SK-N-SH treated with all-trans-retinoic acid at 6 μM for 48 hours (cell line): Measurements from ENCODE around the gene FUOM.

Experiments
- CSDC2 ChIP-seq: fragments of 250-450 bp; sonication (Bioruptor Pico); IDR thresholded peaks from 2 replicates; pipeline ENCODE4 v1.5.0; 2020; ENCODE audit warnings: mild to moderate bottlenecking, moderate library complexity
- GLIS3 ChIP-seq: fragments of 250-450 bp; sonication (Bioruptor Pico); IDR thresholded peaks from 2 replicates; pipeline ENCODE4 v1.5.0; 2020; ENCODE audit warnings: mild to moderate bottlenecking, moderate library complexity
- OSR1 ChIP-seq: fragments of 250-450 bp; sonication (Bioruptor Pico); IDR thresholded peaks from 2 replicates; pipeline ENCODE4 v1.8.0; 2022; ENCODE audit warnings: moderate library complexity, mild to moderate bottlenecking, inconsistent platforms
- TOX ChIP-seq: fragments of 250-450 bp; sonication (Bioruptor Pico); IDR thresholded peaks from 2 replicates; pipeline ENCODE4 v1.8.0; 2021; ENCODE audit warnings: mild to moderate bottlenecking, moderate library complexity, borderline replicate concordance
- ZFP3 ChIP-seq: fragments of 250-450 bp; sonication (Bioruptor Pico); IDR thresholded peaks from 2 replicates; pipeline ENCODE4 v1.5.0; 2020; ENCODE audit warnings: mild to moderate bottlenecking, moderate library complexity
- ZFP30 ChIP-seq: fragments of 450-650 bp; formaldehyde crosslinking; IDR thresholded peaks from 2 replicates; pipeline ENCODE4 v1.5.0; 2022; ENCODE audit warnings: mild to moderate bottlenecking, moderate library complexity
- ZNF8 ChIP-seq: fragments of 450-650 bp; formaldehyde crosslinking; IDR thresholded peaks from 2 replicates; pipeline ENCODE4 v1.5.0; 2020; ENCODE audit warnings: mild to moderate bottlenecking, moderate library complexity
- TF ChIP-seq, protein P1 (sequence below): fragments of 250-450 bp; sonication (Bioruptor Pico); IDR thresholded peaks from 2 replicates; pipeline ENCODE4 v1.5.1; 2020; ENCODE audit warnings: low read depth, mild to moderate bottlenecking, moderate library complexity

DNA sequence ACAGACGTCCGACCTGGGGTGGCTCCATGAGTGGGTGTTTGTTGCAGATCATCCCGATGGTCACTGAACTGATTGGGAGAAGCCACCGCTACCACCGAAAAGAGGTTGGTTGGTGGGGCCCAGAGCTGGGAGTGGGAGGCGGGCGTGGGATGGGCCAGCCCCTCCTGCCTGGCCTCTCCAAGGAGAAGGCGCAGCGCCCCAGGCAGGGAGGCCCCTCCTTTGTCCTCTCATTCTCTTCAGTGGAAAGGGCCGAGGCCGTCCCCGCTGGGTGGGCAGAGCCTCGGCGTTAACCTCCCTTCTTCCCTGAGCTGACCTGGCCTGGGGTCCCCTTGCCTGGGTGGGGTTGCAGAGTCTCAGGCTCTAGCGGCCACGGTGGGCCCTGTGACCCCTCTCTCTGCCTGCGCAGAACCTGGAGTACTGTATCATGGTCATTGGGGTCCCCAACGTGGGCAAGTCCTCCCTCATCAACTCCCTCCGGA is 41.3 kb upstream of the FUOM start:
- TF ChIP-seq ZNF8 (CRISPR knock-in tag) (no peak), ZFP3 (CRISPR knock-in tag) (no peak), ZFP30 (CRISPR knock-in tag) (no peak), CSDC2 (CRISPR knock-in tag) (no peak), OSR1 (CRISPR knock-in tag) (no peak), GLIS3 (CRISPR knock-in tag) (no peak), TOX (CRISPR knock-in tag) (no peak)
- TF ChIP-seq, protein P1, sequence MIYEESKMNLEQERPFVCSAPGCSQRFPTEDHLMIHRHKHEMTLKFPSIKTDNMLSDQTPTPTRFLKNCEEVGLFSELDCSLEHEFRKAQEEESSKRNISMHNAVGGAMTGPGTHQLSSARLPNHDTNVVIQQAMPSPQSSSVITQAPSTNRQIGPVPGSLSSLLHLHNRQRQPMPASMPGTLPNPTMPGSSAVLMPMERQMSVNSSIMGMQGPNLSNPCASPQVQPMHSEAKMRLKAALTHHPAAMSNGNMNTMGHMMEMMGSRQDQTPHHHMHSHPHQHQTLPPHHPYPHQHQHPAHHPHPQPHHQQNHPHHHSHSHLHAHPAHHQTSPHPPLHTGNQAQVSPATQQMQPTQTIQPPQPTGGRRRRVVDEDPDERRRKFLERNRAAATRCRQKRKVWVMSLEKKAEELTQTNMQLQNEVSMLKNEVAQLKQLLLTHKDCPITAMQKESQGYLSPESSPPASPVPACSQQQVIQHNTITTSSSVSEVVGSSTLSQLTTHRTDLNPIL (CRISPR knock-in tag): no peak
